AML-193 (cell line): ENCODE measurements around the gene LRRK1.

Experiments
- DNase-seq, 2 experiments: peaks; one replicate each; lab custom pipeline; 2025; lab: John Stamatoyannopoulos, UW

LRRK1 gene

DNA sequence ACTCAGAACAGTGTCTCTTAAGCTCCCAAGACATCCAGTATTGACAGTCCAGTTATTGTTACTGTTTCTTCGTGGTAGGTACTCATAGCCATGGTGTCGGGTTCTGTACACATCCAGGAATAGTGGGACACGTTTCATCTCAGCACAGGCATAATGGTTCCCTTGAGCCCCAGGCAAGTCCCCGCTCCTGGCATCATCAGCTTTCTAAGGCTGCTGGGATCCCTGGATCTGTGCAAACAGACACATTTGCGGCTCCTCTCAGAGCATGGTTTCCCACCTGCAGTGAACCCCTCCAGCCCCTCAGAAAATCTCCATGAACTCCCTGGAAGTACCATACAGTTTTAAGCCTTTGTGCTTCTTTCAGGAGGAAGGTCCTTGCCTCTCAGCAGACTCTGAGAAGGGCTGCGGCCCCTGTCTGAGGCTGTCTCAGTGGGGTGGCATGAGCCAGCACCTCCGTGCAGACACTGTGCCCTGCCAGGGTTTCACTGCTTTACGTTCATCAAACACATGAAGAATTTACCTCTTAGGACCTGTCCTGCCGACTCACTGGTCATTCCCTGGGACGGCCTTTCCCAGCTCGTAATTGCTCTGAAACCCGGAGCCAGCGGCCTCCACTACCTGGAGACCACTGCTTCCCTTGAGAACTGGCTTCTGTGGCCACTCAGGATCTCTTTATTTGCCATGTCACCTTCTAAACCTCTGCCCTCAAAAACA is 124.9 kb downstream of the LRRK1 start:
- no peak for DNase-seq

DNA sequence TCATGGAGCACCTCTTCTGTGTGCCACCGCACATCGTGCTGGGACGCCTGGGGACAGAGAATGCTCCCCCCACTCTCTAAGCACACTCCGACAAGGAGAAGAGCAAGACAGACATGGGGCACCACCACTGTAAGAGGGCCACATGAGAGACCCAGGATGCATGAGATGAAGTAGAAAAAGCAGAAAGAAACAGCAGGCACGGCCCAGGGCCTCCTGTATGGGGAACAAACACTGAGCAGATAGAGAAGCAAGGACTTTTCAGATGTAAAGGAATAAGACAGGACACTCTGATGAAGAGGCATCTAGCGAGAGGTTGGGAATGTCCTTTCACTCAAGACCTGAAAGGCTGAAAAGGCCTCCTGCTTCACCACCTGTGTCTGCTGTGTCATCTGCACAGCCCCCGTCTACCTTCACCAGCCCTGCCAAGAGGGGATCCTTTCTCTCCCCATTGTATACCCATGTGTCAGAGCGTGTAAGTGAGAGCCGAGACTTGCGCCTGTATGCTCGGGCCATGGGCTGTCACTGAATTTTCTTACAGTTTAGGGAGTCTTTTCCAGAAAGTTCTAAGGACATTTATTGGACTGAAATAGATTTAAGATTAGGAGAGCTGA is 125.6 kb downstream of the LRRK1 start:
- DNase-seq = no peak

DNA sequence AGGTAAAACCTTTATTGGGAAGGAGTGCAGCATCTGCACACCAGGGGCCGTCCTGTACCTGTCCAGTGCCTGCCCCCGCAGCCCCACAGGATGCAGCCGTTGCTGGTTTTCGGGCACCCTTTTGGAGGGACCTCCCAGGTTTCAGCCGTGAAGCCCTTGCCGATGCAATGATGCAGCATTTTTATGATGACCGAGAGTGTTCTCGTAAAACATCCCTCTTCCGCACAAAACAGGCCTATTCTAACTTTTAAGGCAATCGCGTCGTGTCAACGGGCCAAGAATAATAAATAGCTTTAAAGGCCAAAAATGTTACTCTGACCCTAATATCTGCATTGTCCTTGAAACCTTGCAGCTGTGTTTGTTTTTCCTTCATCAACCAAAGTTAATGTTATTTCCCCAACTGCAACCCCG is 126.1 kb downstream of the LRRK1 start:
- no peak for DNase-seq

- no peak for DNase-seq
These were observed 126.9 kb downstream of the LRRK1 start for GRCh38 chr15:101045835-101046691.

- DNase-seq = no peak
These were observed 127.7 kb downstream of the LRRK1 start for GRCh38 chr15:101046826-101047225.

DNA sequence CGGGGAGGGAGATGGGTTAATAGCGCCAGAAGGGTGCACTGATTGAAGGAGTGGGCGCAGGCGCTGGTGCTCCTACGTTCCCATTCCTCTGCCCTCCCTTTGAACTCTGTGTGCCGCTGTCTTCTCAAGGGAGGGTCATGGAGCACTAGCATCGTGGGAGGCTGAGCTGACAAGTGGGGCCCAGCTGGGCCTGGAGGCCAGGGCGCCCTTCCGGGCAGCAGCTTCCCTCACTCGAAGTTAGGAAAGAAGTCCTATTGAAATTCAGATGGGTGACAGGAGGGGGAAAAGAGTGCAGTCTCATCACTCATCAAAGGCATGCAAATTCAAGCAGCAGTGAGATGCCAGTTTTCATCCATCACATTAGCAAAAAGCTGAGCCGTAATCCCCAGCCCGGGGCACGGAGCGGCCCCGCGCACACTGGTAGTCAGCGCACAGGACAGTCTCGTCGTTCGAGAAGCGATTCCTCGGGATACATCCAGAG is 128.2 kb downstream of the LRRK1 start:
- no peak for DNase-seq

GRCh38 chr15:101048176-101048575 is 129.0 kb downstream of the LRRK1 start:
- DNase-seq = no peak

- DNase-seq = no peak
These were observed 129.4 kb downstream of the LRRK1 start for GRCh38 chr15:101048581-101049030.

DNA sequence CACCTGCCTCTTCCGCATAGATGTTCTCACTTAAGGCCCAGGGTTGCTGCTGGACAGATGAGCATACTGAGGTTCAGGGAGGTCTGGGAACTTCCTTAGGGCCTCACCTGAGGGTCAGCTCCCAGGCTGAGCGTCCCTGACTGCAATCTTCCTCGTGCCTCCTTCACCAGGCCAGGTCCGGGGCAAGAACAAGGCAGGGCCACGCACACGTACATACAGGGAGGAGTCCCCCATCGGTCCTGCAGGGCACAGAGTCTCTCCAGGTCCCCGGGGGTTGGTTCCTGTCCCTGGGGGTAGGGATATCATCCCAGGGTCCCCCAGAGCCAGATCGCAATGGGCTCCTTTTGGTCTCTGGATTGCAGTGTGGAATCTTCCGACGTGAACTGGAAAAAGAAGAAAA is 130.1 kb downstream of the LRRK1 start:
- no peak for DNase-seq

- no peak for DNase-seq
These were observed 130.9 kb downstream of the LRRK1 start for GRCh38 chr15:101049856-101050622.

DNA sequence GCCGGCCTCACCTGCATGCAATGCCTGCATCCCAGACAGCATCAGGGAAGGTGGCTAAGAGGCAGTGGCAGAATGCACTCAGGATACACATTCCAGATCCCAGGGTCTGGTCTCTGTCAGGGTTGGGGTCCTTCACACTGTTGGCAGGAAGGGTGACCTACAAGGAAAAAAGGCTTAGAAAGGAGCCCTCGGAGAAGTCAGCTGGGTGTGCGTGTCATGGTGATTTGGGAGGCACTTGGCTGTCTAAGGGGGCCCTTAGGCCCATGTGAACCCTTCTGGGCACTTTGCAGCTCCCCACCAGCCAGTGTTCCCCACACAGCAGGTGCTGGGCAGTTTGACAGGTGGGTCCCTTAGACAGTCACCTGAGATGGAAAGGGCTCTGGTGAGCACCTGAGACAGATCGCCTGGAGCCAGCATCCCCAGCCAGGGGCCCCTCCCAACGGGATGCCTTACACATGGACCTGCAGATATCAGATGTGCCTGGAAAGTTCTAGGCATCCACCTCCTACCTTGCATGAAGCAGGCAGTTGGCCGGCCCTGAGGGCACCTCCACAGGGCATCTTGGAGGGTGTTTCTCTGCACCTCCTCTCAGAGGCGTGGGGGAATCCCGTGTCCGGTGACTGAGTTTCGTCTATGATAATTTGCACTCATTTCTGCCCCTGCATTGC is 131.6 kb downstream of the LRRK1 start:
- DNase-seq = no peak

- no peak for DNase-seq
These were observed 132.3 kb downstream of the LRRK1 start for GRCh38 chr15:101051291-101052030.

DNA sequence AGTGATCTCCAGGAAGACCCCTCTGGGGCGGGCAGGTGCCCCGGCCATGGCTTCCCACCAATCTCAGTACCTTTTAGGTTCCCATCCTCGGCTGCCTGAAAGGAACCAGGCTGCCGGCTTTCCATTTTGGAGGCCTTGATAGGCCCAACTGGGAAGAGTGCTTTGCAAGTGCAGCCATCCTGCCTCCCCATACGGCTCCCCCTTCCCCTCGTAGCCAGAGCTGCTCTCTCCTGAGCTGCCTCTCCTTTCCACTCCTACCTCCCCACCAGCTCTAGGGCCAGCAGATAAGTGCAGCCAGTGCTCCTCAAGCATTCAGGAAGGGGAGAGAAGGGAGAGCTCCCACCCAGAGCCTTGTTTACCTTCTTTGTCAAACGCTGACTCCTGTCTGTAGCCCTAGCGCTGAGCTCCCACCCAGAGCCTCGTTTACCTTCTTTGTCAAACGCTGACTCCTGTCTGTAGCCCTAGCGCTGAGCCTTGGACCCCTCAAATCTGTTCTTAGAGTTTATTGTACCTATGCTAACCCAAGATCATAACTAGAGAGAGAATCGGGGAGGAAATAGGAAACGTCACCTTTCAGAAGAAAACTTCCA is 133.0 kb downstream of the LRRK1 start:
- no peak for DNase-seq

GRCh38 chr15:101052681-101053121 is 133.5 kb downstream of the LRRK1 start:
- no peak for DNase-seq

- no peak for DNase-seq
These were observed 134.1 kb downstream of the LRRK1 start for GRCh38 chr15:101053261-101053660.

- DNase-seq = no peak
These were observed 135.0 kb downstream of the LRRK1 start for GRCh38 chr15:101054116-101054515.

DNA sequence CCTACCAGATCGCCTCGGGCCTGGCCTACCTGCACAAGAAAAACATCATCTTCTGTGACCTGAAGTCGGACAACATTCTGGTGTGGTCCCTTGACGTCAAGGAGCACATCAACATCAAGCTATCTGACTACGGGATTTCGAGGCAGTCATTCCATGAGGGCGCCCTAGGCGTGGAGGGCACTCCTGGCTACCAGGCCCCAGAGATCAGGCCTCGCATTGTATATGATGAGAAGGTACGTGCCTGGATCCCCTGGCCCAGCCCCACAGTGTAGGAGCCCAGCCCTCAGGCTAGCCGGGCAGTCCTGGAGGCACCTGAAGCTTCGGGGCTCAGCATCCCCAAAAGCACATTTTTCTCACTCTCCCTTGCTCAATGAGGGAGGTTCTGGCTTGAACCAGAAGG is 135.8 kb downstream of the LRRK1 start:
- no peak for DNase-seq

GRCh38 chr15:101055411-101055810 is 136.3 kb downstream of the LRRK1 start:
- no peak for DNase-seq

- DNase-seq = peak; percentile 26 to 45
These were observed 137.5 kb downstream of the LRRK1 start for GRCh38 chr15:101056366-101057334.
